Peyer's patch (tissue), 4 donors: ENCODE measurements around the gene BLNK.

Experiments used
- CTCF ChIP-seq, 6 experiments: fragments of 450-650 bp in 4 of 6; fragments of 200-600 bp in 2 of 6; sonication (generic) in 1 of 6; IDR thresholded peaks; one replicate each; pipeline ENCODE4 v1.5.1; 2017 to 2019; ENCODE audit warnings: antibody characterized with exemption in 6 of 6, mild to moderate bottlenecking in 3 of 6, moderate library complexity in 1 of 6
- POLR2A ChIP-seq, 2 donors: fragments of 450-650 bp; IDR thresholded peaks; one replicate each; pipeline ENCODE4 v1.5.1; 2017; ENCODE audit warnings: antibody characterized with exemption in 2 of 2, mild to moderate bottlenecking in 2 of 2, moderate library complexity in 2 of 2

DNA sequence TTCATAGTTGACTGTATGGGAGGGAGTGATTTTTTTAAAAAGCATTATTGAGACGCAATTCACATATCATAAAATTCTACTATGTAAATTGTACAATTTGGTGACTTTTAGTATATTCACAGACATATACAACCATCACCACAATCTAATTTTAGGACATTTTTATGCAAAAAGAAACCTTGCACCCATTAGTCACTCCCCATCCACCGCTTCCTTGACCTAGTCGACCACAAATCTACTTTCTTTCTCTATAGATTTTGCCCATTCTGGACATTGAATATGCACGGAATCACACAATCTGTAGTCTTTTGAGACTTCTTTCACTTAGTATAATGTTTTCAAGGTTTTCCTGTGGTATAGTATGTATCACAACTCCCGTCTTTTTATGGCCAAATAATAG lies 54.6 kb downstream of the BLNK start:
- TF ChIP-seq CTCF (IDR thresholded peaks at IDR 0.05) (no peak), POLR2A (IDR thresholded peaks at IDR 0.05) (no peak)
